Cardiac septum (tissue), 1 donor: ENCODE results near the gene SCUBE1. TPM values are rescaled to one million over a fixed set of nuclear protein-coding genes. Genes with fewer than 3 reads are reported as not detected.
A peak's percentile ranks its signal among the peaks of the same experiment; 100 is the strongest.
"Not testable (repeated sequence)": the region's sequence is repeated elsewhere in the genome, so short reads cannot be mapped to it uniquely, and the experiment has no call there.

Experiments used
- DNase-seq: peaks from one replicate; pipeline ENCODE4 v3.0.0-alpha.2; 2020; ENCODE audit warnings: low spot score
- intact Hi-C: fragments of 100-400 bp; cut with DNase I; formaldehyde crosslinking; loops from one replicate; pipeline ENCODE4 v1.14.0; 2022
- total RNA-seq: library from RNA; stranded (reverse); fragmentation: NEBNext Ultra II Directional; extraction: Animal tissue kit (Norgen Biotek cat#: 25700); gene quantifications from one replicate; pipeline ENCODE4 v1.2.1, GENCODE V29; 2021
- donor health status: DM: no; HTN: no; CAD: no.

Gene SCUBE1
- total RNA-seq, 1 donor from 2014 or later, result 1.1 TPM

- intact Hi-C loops, result no loop called here
- DNase-seq, result peak; percentile 4
Observed at GRCh38 chr22:43364169-43364435, 20.9 kb upstream of the SCUBE1 start.

GRCh38 chr22:43363315-43364168 is 20.4 kb upstream of the SCUBE1 start:
- peak; percentile 63 for DNase-seq
- intact Hi-C loops, result no loop called here

- intact Hi-C loops, result no loop called here
- DNase-seq, result peak; percentile 27
Observed at GRCh38 chr22:43360576-43360975, 17.4 kb upstream of the SCUBE1 start.

- intact Hi-C loops, result no loop called here
- peak; percentile 69 for DNase-seq
Observed at GRCh38 chr22:43356881-43357280, 13.7 kb upstream of the SCUBE1 start.

- intact Hi-C loops, DNase-seq: not testable (repeated sequence)
Observed at GRCh38 chr22:43355688-43356087, 12.5 kb upstream of the SCUBE1 start.

- intact Hi-C loops, result no loop called here
- DNase-seq, result peak; percentile 51
Observed at GRCh38 chr22:43351966-43352345, 8.8 kb upstream of the SCUBE1 start.

- peak; percentile 44 for DNase-seq
Observed at GRCh38 chr22:43349636-43350035, 6.5 kb upstream of the SCUBE1 start.

GRCh38 chr22:43346521-43346929 is 3.4 kb upstream of the SCUBE1 start:
- intact Hi-C loops, result loop anchor here (1.0 to 2.0 kb wide), 2 partner anchors 72 to 116 kb away; no protein-coding TSS in a partner anchor
- DNase-seq, result peak; percentile 77

More at GRCh38 chr22:43349636-43350035, 6.5 kb upstream of the SCUBE1 start:
- intact Hi-C loops, result no loop called here

GRCh38 chr22:43345761-43346301 is 2.7 kb upstream of the SCUBE1 start:
- intact Hi-C loops, result loop anchor here (1.0 to 2.0 kb wide), 2 partner anchors 72 to 115 kb away; no protein-coding TSS in a partner anchor
- DNase-seq, result peak; percentile 61

- DNase-seq, result no peak
- intact Hi-C loops, result no loop called here
Observed at GRCh38 chr22:43345356-43345755, 2.2 kb upstream of the SCUBE1 start.

GRCh38 chr22:43344520-43344787 is 1.3 kb upstream of the SCUBE1 start:
- peak; percentile 29 for DNase-seq
- intact Hi-C loops, result loop anchor here (5.0 kb wide), 1 partner anchor 52 kb away; no protein-coding TSS in a partner anchor

- intact Hi-C loops, result loop anchor here (5.0 kb wide), 1 partner anchor 52 kb away; no protein-coding TSS in a partner anchor
Observed at GRCh38 chr22:43343670-43344519, 723 bp upstream of the SCUBE1 start.

GRCh38 chr22:43342347-43343261 is 568 bp downstream of the SCUBE1 start:
- DNase-seq, result no peak
- intact Hi-C loops, result loop anchor here (5.0 kb wide), 1 partner anchor 50 kb away; no protein-coding TSS in a partner anchor

More at GRCh38 chr22:43343670-43344519, 723 bp upstream of the SCUBE1 start:
- DNase-seq, result peak; percentile 50

GRCh38 chr22:43341565-43341964 is 1.6 kb downstream of the SCUBE1 start:
- DNase-seq, result no peak
- intact Hi-C loops, result loop anchor here (5.0 kb wide), 1 partner anchor 49 kb away; no protein-coding TSS in a partner anchor

GRCh38 chr22:43338766-43339345 is 4.3 kb downstream of the SCUBE1 start:
- no peak for DNase-seq
- intact Hi-C loops, result no loop called here

GRCh38 chr22:43337946-43338345 is 5.2 kb downstream of the SCUBE1 start:
- intact Hi-C loops, result no loop called here

GRCh38 chr22:43337385-43337784 is 5.8 kb downstream of the SCUBE1 start:
- DNase-seq, result no peak
- intact Hi-C loops, result no loop called here

More at GRCh38 chr22:43337946-43338345, 5.2 kb downstream of the SCUBE1 start:
- DNase-seq, result no peak

GRCh38 chr22:43334378-43334777 is 8.8 kb downstream of the SCUBE1 start:
- intact Hi-C loops, result no loop called here
- no peak for DNase-seq

- no peak for DNase-seq
- intact Hi-C loops, result no loop called here
Observed at GRCh38 chr22:43333978-43334377, 9.2 kb downstream of the SCUBE1 start.
